ENCODE results near the gene MEGF6.

Gene MEGF6

DNA sequence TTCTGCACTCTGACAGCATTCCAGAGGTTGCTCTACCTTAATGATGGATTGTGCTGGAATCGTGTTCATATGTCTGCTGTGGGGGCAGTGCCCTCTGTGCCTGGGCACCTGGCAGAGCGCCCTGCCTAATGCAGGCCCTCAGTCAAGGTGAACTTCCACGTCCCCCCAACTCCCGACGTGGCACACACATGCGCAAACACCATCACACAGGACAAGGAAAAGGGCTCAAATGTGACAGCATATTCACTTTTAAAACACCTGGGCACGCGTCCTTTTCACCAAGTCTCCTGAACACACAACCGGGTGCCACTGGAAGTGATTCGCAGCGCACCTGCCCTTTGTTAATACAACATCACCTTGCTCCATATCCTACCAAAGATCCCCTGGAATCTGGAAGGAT lies 25.2 kb upstream of the MEGF6 start:
- H3K9me3 ChIP-seq, result no peaks in the 10 kb centered on the region
- H3K36me3 ChIP-seq, result no peaks in the 10 kb centered on the region; the same call in 1 of the 2 replicates

GRCh38 chr1:3636080-3636479 lies 24.8 kb upstream of the MEGF6 start:
- no peak overlapping the region for H3K4me3 ChIP-seq (ENCODE audit: low read depth, low read length)
- H3K27me3 ChIP-seq, result no peaks in the 10 kb centered on the region
- no peak for DNase-seq
- H3K36me3 ChIP-seq, result no peaks in the 10 kb centered on the region; the same call in 1 of the 2 replicates
- no peak for TF ChIP-seq CTCF (IDR thresholded peaks at IDR 0.05; ENCODE audit: low read depth, low read length)
- H3K9me3 ChIP-seq, result no peaks in the 10 kb centered on the region
- H3K4me1 ChIP-seq, result no peaks in the 10 kb centered on the region

More for the DNA sequence above, 25.2 kb upstream of the MEGF6 start:
- no peak for DNase-seq
- no peak for TF ChIP-seq CTCF (IDR thresholded peaks at IDR 0.05; ENCODE audit: low read depth, low read length)
- Histone ChIP-seq H3K4me1 (no peaks in the 10 kb centered on the region), H3K27me3 (no peaks in the 10 kb centered on the region), H3K4me3 (ENCODE audit: low read depth, low read length) (no peak overlapping the region)

DNA sequence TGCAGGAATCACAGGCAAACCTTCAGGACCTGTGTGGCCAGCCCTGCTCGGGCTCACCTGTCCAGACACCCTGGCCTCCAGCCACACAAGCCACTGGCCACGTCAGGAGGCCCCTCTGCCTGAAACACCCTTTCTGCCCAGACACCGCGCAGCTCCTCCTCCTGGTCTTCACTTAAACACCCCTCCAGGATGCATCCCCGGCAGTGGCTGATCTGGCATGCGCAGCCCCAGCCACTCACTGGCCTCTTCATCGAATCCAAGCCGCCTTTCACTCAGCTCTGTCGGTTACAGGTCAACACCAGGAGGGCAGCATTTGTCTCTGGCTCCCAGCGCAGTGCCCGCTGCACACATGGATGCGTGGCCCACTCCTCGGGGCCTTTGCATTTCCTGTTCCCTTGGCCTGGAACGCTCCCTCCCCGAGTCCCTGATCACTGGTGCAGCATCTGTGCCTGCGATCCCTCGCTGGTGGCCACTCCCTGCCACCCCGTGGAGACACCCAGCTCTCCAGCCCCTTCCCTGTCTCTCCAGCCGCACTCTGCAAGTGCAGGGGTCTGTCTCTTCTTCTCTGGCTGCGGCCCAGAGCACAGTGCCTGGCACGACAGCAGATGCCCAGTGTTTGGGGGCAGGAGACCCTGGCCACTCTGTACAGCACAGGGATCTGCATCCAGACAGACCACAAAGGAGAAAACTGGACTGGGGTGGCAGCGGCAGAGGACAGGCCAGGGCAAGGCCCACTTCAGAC lies 22.9 kb upstream of the MEGF6 start:
- Histone ChIP-seq H3K9me3 (no peaks in the 10 kb centered on the region), H3K36me3 (no peaks in the 10 kb centered on the region; the same call in 1 of the 2 replicates)
- TF ChIP-seq CTCF (IDR thresholded peaks at IDR 0.05; ENCODE audit: low read depth, low read length), result no peak

GRCh38 chr1:3633344-3634058 lies 22.2 kb upstream of the MEGF6 start:
- Histone ChIP-seq H3K36me3 (no peaks in the 10 kb centered on the region; the same call in 1 of the 2 replicates), H3K4me3 (ENCODE audit: low read depth, low read length) (no peak overlapping the region), H3K27me3 (no peaks in the 10 kb centered on the region), H3K4me1 (no peaks in the 10 kb centered on the region), H3K9me3 (no peaks in the 10 kb centered on the region)
- TF ChIP-seq CTCF (IDR thresholded peaks at IDR 0.05; ENCODE audit: low read depth, low read length), result no peak
- no peak for DNase-seq

More for the DNA sequence above, 22.9 kb upstream of the MEGF6 start:
- Histone ChIP-seq H3K27me3 (no peaks in the 10 kb centered on the region), H3K4me1 (no peaks in the 10 kb centered on the region), H3K4me3 (ENCODE audit: low read depth, low read length) (no peak overlapping the region)
- no peak for DNase-seq

DNA sequence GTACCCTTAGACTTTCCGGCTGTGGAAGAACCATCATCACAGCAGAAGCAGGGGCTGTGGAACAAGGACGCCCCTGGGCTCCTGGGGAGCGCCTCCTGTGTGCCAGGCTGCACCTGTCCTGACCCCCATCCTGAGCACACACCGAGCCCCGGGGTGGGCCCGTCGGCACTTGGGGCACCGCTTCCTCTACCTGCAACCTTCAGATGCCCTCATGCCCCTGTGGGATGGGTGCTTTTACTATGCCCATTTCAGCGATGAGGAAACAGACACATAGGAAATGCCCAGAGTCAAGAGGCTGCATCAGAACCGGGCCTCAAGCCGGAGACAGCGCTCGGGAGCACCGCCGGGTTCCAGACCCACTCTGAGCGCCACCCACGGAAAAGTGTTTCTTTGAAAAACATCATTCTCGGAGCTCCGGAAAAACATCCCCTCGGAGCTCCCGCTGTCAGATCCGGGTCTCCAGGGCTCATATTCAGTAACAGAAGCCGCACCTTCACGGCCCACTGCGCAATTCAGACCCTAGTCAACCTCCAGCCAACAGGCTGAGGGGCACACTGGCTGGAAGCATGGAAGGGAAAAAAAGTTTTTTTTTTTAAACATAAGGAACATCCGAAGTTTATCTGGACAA lies 21.5 kb upstream of the MEGF6 start:
- no peaks in the 10 kb centered on the region for H3K9me3 ChIP-seq
- H3K4me3 ChIP-seq (ENCODE audit: low read depth, low read length), result no peak overlapping the region
- no peak for TF ChIP-seq CTCF (IDR thresholded peaks at IDR 0.05; ENCODE audit: low read depth, low read length)
- H3K4me1 ChIP-seq, result no peaks in the 10 kb centered on the region
- H3K36me3 ChIP-seq, result no peaks in the 10 kb centered on the region; the same call in 1 of the 2 replicates
- DNase-seq, result no peak
- H3K27me3 ChIP-seq, result no peaks in the 10 kb centered on the region

Measured in BE2C (cell line).